ENCODE data around the gene IRGM. TPM values are rescaled to one million over a fixed set of nuclear protein-coding genes. Genes with fewer than 3 reads are reported as not detected.

Gene IRGM
- total RNA-seq: not detected in 2 replicates

GRCh38 chr5:150846308-150846653 is at the start of gene IRGM:
Gene IRGM (plus strand): TSS chr5:150846521. CDS start chr5:150848124, 1,603 bp downstream.

Other genes starting within 250 kb of the IRGM start
- gene SYNPO, start 205.9 kb upstream of the IRGM start, total RNA-seq: 6.2 and 10.2 TPM in 2 replicates
- gene MYOZ3, start 185.3 kb upstream of the IRGM start, total RNA-seq: under 0.01 and 0.61 TPM in 2 replicates
- 20.1 and 27.7 TPM in 2 replicates for gene RBM22, start 145.5 kb upstream of the IRGM start, total RNA-seq
- gene DCTN4, start 87.5 kb upstream of the IRGM start, total RNA-seq: 26.7 and 27.9 TPM in 2 replicates
- gene SMIM3, start 67.8 kb upstream of the IRGM start, total RNA-seq: 4.5 and 4.7 TPM in 2 replicates
- 4.2 and 8.4 TPM in 2 replicates for gene ZNF300, start 58.5 kb downstream of the IRGM start, total RNA-seq
- gene GPX3, start 174.1 kb downstream of the IRGM start, total RNA-seq: 2.3 and 2.6 TPM in 2 replicates
- 59.8 and 67.8 TPM in 2 replicates for gene TNIP1, start 234.5 kb downstream of the IRGM start, total RNA-seq